GM19035 (cell line): Measurements from ENCODE around the gene ZFAND3.
"Not testable (repeated sequence)": the region's sequence is repeated elsewhere in the genome, so short reads cannot be mapped to it uniquely, and the experiment has no call there.

Experiments
- ATAC-seq: cut with Tn5 transposase; IDR thresholded peaks from one replicate; pipeline ENCODE4 v1.9.1; 2021; ENCODE audit not compliant: unreplicated experiment

The ZFAND3 gene

GRCh38 chr6:37990762-37991525 lies 171.4 kb downstream of the ZFAND3 start:
- no peak for ATAC-seq

GRCh38 chr6:37992749-37993148 lies 173.2 kb downstream of the ZFAND3 start:
- ATAC-seq, result no peak

- ATAC-seq, result not testable (repeated sequence)
Measured at GRCh38 chr6:37993194-37993593, 173.7 kb downstream of the ZFAND3 start.

GRCh38 chr6:37993596-37993995 lies 174.1 kb downstream of the ZFAND3 start:
- no peak for ATAC-seq

- no peak for ATAC-seq
Measured at GRCh38 chr6:37994223-37994622, 174.7 kb downstream of the ZFAND3 start.

GRCh38 chr6:37998366-37998765 lies 178.8 kb downstream of the ZFAND3 start:
- ATAC-seq, result no peak

- no peak for ATAC-seq
Measured at GRCh38 chr6:38001386-38001785, 181.9 kb downstream of the ZFAND3 start.

GRCh38 chr6:38004908-38005307 lies 185.4 kb downstream of the ZFAND3 start:
- ATAC-seq, result no peak

GRCh38 chr6:38011937-38012336 lies 192.4 kb downstream of the ZFAND3 start:
- no peak for ATAC-seq

GRCh38 chr6:38012573-38012972 lies 193.0 kb downstream of the ZFAND3 start:
- ATAC-seq, result peak; percentile 43

- no peak for ATAC-seq
Measured at GRCh38 chr6:38015341-38015740, 195.8 kb downstream of the ZFAND3 start.

GRCh38 chr6:38016824-38017223 lies 197.3 kb downstream of the ZFAND3 start:
- no peak for ATAC-seq

GRCh38 chr6:38018755-38019165 lies 199.2 kb downstream of the ZFAND3 start:
- ATAC-seq, result no peak

- ATAC-seq, result no peak
Measured at GRCh38 chr6:38020593-38020992, 201.1 kb downstream of the ZFAND3 start.

- no peak for ATAC-seq
Measured at GRCh38 chr6:38021029-38021428, 201.5 kb downstream of the ZFAND3 start.

- ATAC-seq, result no peak
Measured at GRCh38 chr6:38021571-38021970, 202.0 kb downstream of the ZFAND3 start.

GRCh38 chr6:38022688-38023087 lies 203.2 kb downstream of the ZFAND3 start:
- ATAC-seq, result no peak

- no peak for ATAC-seq
Measured at GRCh38 chr6:38024908-38025307, 205.4 kb downstream of the ZFAND3 start.

- no peak for ATAC-seq
Measured at GRCh38 chr6:38025451-38025850, 205.9 kb downstream of the ZFAND3 start.

GRCh38 chr6:38027685-38028373 lies 208.3 kb downstream of the ZFAND3 start:
- no peak for ATAC-seq

- no peak for ATAC-seq
Measured at GRCh38 chr6:38030380-38030779, 210.9 kb downstream of the ZFAND3 start.

GRCh38 chr6:38032797-38033196 lies 213.3 kb downstream of the ZFAND3 start:
- no peak for ATAC-seq
